Embryonic facial prominence (tissue), 1 donor: Measurements from ENCODE around the gene MRGPRX1.
"Not testable (repeated sequence)": the region's sequence is repeated elsewhere in the genome, so short reads cannot be mapped to it uniquely, and the experiment has no call there.

Source experiments
- DNase-seq: peaks from one replicate; pipeline ENCODE4 v3.0.0-alpha.2; 2016; ENCODE audit errors: extremely low spot score

Gene MRGPRX1

DNA sequence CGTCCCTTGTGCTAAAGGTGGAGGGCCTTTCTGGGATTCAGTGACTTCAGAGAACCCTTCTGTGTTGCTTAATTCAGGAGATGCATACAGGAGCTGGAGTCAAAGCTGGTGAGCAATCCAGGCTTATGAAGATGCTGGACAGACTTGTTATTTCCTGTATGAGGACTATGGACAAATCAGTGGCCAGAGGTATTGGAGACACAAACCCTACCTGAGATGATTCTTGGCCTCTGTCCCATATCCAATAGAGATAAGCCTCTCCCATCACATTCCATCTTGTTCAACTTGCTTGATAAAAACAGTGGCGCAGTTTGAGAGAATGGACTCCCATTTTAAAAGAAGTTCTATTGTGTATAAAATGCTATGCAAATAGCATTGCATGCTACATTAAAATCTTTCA, at the start of gene MRGPRX1:
MRGPRX1 (minus strand) TSS at position 101 of the 400 bp plus-strand sequence. CDS start 4,630 bp downstream, outside the sequence.
- DNase-seq: no peak

DNA sequence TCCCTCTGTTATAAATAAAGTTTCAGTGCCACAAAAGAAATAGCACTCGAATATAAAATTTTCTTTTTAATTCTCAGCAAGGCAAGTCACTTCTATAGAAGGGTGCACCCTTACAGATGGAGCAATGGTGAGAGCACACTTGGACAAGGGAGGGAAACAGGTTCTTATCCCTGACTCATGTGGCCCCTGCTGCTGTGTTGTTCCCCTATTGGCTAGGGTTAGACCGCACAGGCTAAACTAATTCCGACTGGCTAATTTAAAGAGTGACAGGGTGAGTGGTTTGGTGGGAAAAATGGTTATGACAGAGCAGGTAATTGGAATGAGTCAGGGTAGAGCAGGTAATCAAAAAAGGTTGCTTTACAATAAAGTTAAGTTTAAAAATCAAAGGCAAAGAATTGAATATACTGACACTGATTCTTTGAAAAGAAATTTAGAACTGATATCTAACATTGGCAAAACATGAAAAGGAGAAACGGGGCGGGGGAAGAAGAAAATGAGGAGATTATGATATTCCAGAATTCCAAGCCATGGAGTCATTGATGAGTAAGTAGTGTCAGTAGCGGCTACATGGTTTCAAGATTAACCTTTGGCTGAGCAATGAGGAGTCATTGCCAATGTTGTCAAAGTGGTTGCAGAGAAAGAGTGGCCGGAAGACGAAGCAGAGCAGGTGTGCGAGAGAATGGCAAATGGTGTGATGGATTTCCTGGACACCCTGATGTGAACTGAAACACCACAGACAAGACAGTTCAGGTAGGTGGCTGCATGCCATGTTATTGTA, 48.4 kb upstream of the MRGPRX1 start:
- no peak for DNase-seq

DNA sequence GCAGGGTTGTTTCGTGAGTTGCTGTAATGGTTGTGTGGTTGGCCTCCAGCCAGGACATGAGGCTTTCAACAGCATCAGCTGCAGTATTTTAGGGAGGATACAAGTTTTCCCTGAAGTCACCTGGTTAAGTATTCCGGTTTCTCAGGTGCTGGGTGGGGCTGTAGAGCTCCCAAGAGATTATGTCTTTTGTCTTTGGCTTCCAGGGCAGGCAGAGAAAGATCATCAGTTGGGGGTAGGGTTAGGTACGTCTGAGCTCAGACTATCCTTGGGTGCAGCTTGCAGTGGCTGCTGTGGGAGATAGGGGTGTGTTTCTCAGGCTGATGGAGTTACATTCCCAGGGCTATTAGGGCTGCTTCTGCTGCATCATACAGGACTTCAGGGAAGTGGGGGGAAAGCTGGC, 47.5 kb upstream of the MRGPRX1 start:
- no peak for DNase-seq

DNA sequence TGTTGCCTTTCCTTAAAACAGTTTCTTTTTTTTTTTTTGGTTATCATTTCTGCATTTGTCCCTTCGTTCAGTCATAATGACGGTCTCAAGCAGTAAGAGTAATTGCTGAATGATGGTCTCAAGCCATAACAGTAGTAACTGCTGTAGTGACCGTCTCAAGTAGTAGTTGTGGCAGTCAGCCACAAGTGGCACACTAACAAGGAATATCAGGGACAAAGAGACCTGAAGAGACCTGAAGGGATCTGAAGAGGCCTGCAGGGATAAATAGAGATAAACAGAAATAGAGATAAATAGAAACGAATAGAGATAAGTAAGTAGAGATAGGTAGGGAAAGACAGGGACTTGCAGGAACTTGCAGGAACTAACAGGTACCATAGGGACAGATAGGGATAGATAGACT, 42.7 kb upstream of the MRGPRX1 start:
- no peak for DNase-seq

DNA sequence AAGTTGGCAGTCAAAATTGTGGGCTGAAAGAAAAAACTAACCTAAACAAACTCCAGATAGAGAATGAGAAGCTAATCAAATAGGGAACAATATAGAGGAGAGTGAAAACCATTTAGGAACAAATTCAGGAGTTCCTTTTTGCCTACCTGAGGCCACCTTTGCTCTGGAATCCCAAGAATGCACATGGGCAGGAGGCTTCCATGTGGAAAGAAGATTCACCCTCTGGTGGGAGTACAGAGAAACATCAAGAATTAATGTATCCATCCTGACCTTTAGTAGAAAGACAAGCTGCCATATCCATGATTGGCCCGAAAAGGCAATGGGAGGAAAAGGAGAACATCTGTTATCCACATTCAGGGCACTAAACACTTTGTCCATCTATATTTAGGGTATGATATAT, 35.0 kb upstream of the MRGPRX1 start:
- DNase-seq: no peak

DNA sequence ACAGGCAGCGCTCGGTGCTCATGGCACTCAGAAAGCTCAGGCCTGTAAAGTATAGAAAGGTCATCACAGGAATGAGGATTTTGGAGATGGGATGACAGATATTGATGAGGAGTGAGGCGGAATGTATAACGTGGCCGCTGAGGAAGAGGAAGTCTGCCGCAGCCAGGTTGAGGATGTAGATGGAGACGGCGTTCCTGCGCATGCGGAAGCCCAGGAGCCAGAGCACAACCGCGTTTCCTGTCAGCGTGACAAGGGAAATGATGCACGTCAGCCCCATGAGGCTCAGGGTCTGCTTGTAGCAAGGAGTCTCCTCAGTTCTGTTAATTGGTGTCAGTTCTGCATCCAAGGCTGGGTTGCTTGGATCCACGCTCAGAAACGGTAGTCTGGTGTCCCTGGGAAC, 33.1 kb upstream of the MRGPRX1 start:
- no peak for DNase-seq

DNA sequence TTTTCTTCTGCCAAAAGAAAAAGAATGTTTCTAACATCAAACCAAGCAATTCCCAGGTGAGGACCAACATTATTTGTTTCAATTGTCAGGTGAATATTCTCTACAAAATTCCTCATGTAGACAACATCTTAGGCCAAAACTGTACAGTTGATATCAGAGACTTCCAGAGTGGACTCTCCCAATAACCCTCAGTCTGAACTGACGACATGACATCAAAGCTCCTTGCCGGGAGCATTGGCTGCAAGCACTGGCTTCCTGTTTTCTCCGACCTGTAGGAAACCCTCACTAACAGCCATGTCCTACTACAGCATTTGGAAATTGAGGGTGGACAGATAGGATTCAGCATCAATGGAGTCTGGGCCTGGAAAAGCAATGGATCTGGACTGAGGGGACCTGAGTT, 30.5 kb upstream of the MRGPRX1 start:
- DNase-seq: no peak

DNA sequence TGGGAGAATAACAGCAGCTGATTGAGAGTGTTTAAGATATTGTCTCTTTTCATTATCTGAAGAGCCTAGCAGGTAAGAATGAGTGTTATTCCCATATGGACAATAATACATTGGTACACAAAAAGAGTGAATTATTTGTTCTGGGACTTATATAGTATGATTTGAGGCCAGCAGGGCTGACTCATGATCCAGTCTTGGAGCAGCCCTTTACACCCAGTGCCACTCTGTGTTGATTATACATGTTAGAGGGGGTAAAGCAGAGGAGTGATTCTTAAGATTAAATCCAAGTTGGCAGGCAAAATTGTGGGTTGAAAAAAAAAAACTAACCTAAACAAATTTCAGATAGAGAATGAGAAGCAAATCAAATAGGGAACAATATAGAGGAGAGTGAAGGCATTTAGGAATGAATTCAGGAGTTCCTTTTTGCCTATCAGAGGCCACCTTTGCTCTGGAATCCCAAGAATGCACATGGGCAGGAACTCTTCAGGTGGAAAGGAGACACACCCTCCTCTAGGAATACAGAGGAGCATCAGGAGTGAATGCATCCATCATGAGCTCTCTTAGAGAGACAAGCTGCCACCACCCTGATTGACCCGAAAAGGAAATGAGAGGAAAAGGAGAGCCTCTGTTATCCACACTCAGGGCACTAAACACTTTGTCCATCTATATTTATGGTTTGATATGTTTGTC, 19.2 kb upstream of the MRGPRX1 start:
- no peak for DNase-seq

DNA sequence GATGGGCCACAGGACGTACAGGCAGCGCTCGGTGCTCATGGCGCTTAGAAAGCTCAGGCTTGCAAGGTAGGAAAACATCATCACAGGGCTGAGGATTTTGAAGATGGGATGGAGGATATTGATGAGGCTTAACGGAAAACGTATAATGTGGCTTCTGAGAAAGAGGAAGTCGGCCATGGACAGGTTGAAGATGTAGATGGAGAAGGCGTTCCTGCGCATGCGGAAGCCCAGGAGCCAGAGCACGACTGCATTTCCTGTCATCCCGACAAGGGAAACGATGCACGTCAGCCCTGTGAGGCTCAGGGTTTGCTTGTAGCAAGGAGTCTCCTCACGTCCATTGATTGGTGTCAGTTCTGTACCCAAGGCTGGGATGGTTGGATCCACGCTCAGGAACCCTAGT, 17.4 kb upstream of the MRGPRX1 start:
- no peak for DNase-seq

DNA sequence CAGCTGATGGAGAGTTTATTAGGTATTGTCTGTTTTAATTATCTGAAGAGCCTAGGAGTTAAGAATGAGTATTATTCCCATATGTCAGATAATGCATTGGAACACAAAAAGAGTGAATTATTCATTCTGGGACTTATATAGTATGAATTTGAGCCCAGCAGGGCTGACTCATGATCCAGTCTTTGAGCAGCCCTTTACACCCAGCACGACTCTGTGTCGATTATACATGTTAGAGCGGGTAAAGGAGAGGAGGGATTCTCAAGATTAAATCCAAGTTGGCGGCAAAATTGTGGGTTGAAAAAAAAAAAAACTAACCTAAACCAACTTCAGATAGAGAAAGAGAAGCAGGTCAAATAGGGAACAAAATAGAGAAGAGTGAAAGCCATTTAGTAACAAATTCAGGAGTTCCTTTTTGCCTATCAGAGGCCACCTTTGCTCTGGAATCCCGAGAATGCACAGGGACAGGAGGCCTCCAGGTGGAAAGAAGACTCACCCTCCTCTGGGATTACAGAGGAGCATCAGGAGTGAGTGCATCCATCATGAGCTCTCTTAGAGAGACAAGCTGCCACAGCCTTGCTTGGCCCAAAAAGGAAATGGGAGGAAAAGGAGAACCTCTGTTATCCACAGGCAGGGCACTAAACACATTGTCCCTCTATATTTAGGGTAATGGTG, 3.1 kb downstream of the MRGPRX1 start:
- no peak for DNase-seq

DNA sequence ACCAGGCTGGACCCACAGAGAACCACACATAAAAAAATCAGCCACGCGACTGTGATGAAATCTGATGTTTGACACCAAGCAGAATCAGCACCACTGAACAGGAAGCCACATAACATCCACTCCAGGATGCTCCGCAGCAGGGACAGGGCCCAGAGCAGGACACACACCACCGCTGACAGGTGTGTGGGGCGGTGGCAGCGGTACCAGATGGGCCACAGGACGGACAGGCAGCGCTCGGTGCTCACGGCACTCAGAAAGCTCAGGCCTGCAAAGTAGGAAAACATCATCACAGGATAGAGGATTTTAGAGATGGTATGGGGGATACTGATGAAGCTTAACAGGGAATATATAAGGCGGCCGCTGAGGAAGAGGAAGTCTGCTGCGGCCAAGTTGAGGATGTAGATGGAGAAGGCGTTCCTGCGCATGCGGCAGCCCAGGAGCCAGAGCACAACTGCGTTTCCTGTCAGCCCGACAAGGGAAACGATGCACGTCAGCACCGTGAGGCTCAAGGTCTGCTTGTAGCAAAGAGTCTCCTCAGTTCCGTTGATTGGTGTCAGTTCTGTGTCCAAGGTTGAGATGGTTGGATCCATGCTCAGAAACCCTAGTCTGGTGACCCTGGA, 4.9 kb downstream of the MRGPRX1 start:
- DNase-seq: no peak

DNA sequence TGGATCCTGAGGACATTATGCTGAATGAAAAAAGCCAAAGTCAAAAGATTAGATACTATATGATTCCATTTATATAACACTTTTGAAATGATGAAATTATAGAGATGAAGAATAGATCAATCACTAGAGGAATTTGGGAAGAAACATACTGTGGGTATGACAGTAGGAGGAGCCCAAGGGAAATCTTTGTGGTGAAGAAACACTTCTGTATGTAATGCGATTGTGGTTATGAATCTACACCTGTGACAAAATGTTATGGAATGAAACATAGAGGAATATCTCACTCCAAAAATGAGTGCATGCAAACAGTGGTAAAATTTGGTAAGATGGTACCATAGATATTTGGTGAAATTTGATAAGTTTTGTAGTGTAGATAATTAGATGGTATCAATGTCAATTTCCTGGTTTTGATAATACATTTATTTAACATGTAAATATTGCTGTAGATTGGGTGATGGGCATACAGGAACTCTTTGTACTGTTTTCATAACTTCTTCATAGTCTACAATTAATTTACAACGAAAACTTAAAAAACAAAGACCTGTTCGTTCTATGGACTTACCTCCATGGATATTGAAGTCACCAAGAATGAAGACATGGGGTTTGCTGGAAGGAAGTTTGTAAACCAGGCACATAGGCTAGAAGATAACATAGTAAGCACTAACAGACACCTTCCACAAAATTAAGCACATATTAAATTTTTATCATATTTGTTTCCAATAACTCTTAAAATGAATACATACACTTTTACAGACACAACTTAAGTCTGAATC, 11.5 kb downstream of the MRGPRX1 start:
- DNase-seq: no peak

DNA sequence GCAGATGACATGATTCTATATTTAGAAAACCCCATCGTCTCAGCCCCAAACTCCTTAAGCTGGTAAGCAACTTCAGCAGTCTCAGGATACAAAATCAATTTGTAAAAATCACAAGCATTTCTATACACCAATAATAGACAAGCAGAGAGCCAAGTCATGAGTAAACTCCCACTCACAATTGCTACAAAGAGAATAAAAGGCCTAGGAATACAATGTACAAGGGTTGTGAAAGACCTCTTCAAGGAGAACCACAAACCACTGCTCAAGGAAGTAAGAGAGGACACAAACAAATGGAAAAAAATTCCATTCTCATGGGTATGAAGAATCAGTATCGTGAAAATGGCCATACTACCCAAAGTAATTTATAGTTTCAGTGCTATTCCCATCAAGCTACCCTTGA, 13.8 kb downstream of the MRGPRX1 start:
- DNase-seq: not testable (repeated sequence)

DNA sequence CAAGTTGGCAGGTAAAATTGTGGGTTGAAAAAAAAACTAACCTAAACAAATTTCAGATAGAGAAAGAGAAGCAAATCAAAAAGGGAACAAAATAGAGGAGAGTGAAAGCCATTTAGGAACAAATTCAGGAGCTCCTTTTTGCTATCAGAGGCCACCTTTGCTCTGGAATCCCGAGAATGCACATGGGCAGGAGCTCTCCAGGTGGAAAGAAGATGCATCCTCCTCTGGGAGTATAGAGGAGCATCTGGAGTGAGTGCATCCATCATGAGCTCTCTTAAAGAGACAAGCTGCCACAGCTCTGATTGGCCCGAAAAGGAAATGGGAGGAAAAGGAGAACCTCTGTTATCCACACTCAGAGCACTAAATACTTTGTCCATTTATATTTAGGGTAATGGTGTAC, 26.3 kb downstream of the MRGPRX1 start:
- DNase-seq: no peak

DNA sequence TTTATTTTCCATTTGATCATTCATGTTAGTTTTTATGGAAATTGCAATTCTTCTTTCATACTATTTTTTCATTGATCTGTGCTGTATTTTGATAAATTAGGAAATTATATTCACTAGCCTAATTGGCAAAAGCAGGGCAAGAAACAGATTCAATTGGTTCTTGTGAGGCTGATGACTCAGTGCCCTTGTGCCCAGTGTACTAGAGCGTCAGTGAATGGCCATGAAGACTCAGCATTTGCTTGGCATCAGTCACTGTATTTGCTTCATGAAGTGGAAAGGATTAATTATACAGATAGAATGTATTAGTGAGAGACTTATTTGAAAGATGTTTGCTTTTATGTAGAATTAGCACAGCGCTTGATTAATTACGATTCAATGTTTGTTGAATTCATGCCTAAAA, 31.8 kb downstream of the MRGPRX1 start:
- no peak for DNase-seq

DNA sequence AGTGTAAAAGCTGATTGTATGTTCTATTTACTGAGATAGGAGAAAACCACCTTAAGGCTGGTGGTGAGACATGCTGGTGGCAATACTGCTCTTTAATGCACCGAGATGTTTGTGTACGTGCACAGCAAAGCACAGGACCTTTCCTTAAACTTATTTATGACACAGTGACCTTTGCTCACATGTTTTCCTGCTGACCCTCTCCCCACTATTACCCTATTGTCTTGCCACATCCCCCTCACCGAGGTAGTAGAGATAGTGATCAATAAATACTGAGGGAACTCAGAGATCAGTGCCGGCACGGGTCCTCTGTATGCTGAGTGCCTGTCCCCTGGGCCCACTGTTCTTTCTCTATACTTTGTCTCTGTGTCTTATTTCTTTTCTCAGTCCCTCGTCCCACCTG, 38.6 kb downstream of the MRGPRX1 start:
- not testable (repeated sequence) for DNase-seq

DNA sequence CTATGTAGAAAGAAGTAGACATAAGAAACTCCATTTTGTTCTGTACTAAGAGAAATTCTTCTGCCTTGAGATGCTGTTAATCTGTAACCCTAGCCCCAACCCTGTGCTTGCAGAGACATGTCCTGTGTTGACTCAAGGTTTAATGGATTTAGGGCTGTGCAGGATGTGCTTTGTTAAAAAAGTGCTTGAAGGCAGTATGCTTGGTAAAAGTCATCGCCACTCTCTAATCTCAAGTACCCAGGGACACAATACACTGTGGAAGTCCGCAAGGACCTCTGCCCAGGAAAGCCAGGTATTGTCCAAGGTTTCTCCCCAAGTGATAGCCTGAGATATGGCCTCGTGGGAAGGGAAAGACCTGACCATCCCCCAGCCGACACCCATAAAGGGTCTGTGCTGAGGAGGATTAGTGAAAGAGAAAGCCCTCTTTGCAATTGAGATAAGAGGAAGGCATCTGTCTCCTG, 39.0 kb downstream of the MRGPRX1 start:
- not testable (repeated sequence) for DNase-seq

DNA sequence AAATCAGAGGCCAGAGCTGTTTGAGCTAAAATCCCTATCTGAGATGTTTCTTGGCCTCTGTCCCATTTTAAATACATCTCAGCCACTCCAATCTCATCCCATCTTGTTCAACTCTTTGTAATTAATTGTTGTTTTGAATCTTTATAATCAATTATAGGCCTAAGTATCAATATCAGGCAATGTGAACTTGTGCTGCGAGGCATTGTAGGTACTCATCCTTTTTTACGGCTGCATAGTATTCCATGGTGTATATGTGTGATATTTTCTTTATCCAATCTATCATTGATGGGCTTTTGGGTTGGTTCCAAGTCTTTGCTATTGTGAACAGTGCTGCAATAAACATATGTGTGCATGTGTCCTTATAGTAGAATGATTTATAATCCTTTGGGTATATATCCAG, 47.5 kb downstream of the MRGPRX1 start:
- not testable (repeated sequence) for DNase-seq

DNA sequence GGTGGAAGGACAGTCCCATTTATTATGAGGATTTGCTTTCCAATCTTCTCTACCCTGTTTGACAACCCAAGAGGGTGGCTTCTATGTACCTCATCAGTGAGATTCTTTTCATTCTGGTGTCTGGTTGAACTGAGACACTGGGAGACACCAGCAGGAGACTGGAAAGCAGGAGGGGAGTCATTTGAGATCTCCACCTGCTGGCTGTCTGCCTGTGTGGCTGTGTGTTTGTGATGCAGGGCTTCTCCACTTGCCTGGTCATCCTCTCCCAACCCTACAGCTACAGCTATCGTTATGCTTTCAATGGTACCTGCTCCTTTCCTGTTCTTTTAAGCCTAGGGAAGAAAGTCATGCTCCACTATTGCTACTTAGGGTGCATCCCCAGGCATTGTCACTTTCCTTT, 48.6 kb downstream of the MRGPRX1 start:
- DNase-seq: no peak
